ENCODE measurements around the gene HTT. TPM values are rescaled to one million over a fixed set of nuclear protein-coding genes. Genes with fewer than 3 reads are reported as not detected.
A peak's percentile ranks its signal among the peaks of the same experiment; 100 is the strongest.

The HTT gene
- total and polyA plus RNA-seq, 5 donors from 2014 or later, result 4.8 to 101 (median 6.4) TPM

DNA sequence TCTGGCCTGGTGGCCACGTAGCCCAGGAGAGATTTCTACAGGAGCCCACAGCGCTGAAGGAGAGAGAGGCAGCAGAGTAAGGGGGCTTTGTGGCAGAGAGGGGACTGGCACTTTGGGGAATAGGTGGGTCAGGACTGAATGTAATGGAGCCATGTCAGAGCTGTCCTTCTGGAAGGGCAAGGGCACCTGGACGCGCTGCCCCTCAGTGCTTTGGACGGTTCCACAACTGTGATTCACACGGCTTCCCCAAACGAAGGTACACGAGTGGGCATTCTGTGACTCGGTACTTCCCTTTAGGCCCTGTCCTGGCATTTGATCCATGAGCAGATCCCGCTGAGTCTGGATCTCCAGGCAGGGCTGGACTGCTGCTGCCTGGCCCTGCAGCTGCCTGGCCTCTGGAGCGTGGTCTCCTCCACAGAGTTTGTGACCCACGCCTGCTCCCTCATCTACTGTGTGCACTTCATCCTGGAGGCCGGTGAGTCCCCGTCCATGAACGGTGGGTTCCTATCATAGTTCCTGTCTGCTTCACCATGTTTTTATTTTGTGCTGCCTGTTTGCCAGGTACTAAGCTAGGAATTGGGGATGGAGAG lies 139.3 kb downstream of the HTT start:
- no peak for ATAC-seq (ENCODE audit: low read depth in 2 of 2)
- peaks cover 57% of the 10 kb centered on the region for H3K36me3 Mint-ChIP-seq
- Histone ChIP-seq H3K4me1 (ENCODE audit: control insufficient read depth, insufficient read depth, low read length, poor library complexity, severe bottlenecking) (no peaks in the 10 kb centered on the region), H3K9me3 (ENCODE audit: control insufficient read depth in 2 of 2, low read length in 2 of 2) (no peaks in the 10 kb centered on the region), H3K27me3 (ENCODE audit: control insufficient read depth, insufficient read depth, low read length) (no peaks in the 10 kb centered on the region), H3K36me3 (ENCODE audit: control insufficient read depth, insufficient read depth, low read length) (peaks cover 93% of the 10 kb centered on the region), H3K27ac (ENCODE audit: insufficient read depth, low read length, poor library complexity, severe bottlenecking) (no peak overlapping the region), H3K4me3 (ENCODE audit: low read depth, low read length) (no peak overlapping the region)
- H3K4me1 Mint-ChIP-seq, result peaks cover 0 to 3% (median 1%) of the 10 kb centered on the region in 4 donors
- H3K4me3 Mint-ChIP-seq, result no peak overlapping the region
- H3K27me3 Mint-ChIP-seq, result no peaks in the 10 kb centered on the region
- H3K9me3 Mint-ChIP-seq, result no peaks in the 10 kb centered on the region
- DNase-seq, result no peak
- peak overlapping the region in 1 of 3 donors; percentile 69 for H3K27ac Mint-ChIP-seq

DNA sequence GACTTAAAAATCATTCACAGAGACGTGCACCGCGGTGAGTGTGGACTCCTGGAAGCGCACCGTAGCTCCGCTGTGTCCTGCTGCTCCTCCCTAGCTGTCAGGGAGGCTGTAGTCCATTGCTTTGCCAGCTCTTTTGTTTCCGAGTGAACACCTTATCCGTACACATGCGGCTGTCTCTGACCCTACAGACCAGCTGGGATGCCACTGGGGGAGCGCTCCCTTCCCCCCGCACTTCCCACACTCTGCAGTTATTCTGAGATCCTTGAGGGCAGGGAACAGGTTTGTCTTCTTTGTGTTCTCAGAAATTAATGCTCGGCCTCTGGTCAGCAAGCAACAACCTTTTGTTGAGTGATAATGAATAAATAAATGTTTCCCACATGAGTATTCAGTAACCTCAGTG lies 140.8 kb downstream of the HTT start:
- Histone ChIP-seq H3K36me3 (ENCODE audit: control insufficient read depth, insufficient read depth, low read length) (peaks cover 93% of the 10 kb centered on the region), H3K4me3 (ENCODE audit: low read depth, low read length) (no peak overlapping the region), H3K27ac (ENCODE audit: insufficient read depth, low read length, poor library complexity, severe bottlenecking) (no peak overlapping the region), H3K4me1 (ENCODE audit: control insufficient read depth, insufficient read depth, low read length, poor library complexity, severe bottlenecking) (peaks cover 3% of the 10 kb centered on the region), H3K9me3 (ENCODE audit: control insufficient read depth in 2 of 2, low read length in 2 of 2) (no peaks in the 10 kb centered on the region), H3K27me3 (ENCODE audit: control insufficient read depth, insufficient read depth, low read length) (no peaks in the 10 kb centered on the region)
- no peak overlapping the region for H3K27ac Mint-ChIP-seq
- no peak overlapping the region for H3K4me3 Mint-ChIP-seq
- no peaks in the 10 kb centered on the region for H3K27me3 Mint-ChIP-seq
- no peak for ATAC-seq (ENCODE audit: low read depth in 2 of 2)
- no peak for DNase-seq
- no peaks in the 10 kb centered on the region for H3K9me3 Mint-ChIP-seq
- peaks cover 0 to 5% (median 2%) of the 10 kb centered on the region in 4 donors for H3K4me1 Mint-ChIP-seq
- peaks cover 47% of the 10 kb centered on the region for H3K36me3 Mint-ChIP-seq

DNA sequence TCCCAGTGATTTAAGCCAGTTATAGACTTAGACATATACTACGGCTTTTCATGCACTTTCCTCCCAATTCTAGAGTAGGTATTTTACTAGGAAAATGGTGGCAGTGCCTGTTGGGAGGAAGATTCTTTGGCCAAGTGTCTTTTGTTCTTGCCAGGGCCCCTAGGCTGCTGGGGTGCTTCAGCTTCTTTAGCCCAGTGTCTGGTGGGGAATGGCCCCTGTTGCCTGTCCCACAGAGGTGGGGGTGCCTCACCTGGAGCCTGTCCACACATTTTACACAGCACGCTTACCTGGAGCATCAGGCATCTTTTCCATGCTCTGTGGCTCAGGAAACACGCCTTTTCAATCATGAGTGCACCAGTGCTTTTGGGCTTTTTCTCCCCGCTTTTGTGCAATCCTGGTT lies 141.3 kb downstream of the HTT start:
- no peaks in the 10 kb centered on the region for H3K9me3 Mint-ChIP-seq
- no peak for ATAC-seq (ENCODE audit: low read depth in 2 of 2)
- H3K36me3 Mint-ChIP-seq, result peaks cover 43% of the 10 kb centered on the region
- H3K27me3 Mint-ChIP-seq, result no peaks in the 10 kb centered on the region
- no peak overlapping the region for H3K27ac Mint-ChIP-seq
- DNase-seq, result no peak
- peaks cover 0 to 5% (median 2%) of the 10 kb centered on the region in 4 donors for H3K4me1 Mint-ChIP-seq
- Histone ChIP-seq H3K4me3 (ENCODE audit: low read depth, low read length) (no peak overlapping the region), H3K9me3 (ENCODE audit: control insufficient read depth in 2 of 2, low read length in 2 of 2) (no peaks in the 10 kb centered on the region), H3K27me3 (ENCODE audit: control insufficient read depth, insufficient read depth, low read length) (no peaks in the 10 kb centered on the region), H3K27ac (ENCODE audit: insufficient read depth, low read length, poor library complexity, severe bottlenecking) (no peak overlapping the region), H3K4me1 (ENCODE audit: control insufficient read depth, insufficient read depth, low read length, poor library complexity, severe bottlenecking) (peaks cover 3% of the 10 kb centered on the region), H3K36me3 (ENCODE audit: control insufficient read depth, insufficient read depth, low read length) (peaks cover 93% of the 10 kb centered on the region)
- no peak overlapping the region for H3K4me3 Mint-ChIP-seq

DNA sequence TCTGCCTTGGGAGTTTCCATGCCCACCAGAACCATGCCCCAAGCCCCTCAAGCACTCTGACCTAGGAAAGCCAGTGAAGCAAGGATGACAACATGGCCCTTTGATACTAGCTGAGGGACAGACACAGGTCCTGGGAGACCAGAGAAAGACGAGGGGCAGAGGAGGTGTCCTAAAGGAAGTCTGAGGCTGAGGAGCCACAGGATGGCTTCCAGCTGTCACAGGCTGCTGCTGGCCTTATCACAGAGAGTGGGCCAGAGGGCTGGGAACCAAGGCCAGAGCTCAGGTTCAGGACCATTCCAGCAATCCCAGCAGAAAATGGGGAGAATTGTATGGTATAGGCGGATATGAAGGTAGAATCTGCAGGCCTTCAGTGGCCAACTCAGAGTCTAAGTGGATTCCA lies 142.8 kb downstream of the HTT start:
- ATAC-seq (ENCODE audit: low read depth in 2 of 2) (no peak), DNase-seq (no peak)
- H3K27me3 Mint-ChIP-seq, result no peaks in the 10 kb centered on the region
- H3K27ac ChIP-seq (ENCODE audit: insufficient read depth, low read length, poor library complexity, severe bottlenecking), result no peak overlapping the region
- peaks cover 3% of the 10 kb centered on the region for H3K4me1 ChIP-seq (ENCODE audit: control insufficient read depth, insufficient read depth, low read length, poor library complexity, severe bottlenecking)
- H3K36me3 ChIP-seq (ENCODE audit: control insufficient read depth, insufficient read depth, low read length), result peaks cover 94% of the 10 kb centered on the region
- no peaks in the 10 kb centered on the region for H3K27me3 ChIP-seq (ENCODE audit: control insufficient read depth, insufficient read depth, low read length)
- H3K4me1 Mint-ChIP-seq, result peaks cover 0 to 5% (median 2%) of the 10 kb centered on the region in 4 donors
- no peak overlapping the region for H3K4me3 ChIP-seq (ENCODE audit: low read depth, low read length)
- H3K36me3 Mint-ChIP-seq, result peaks cover 51% of the 10 kb centered on the region
- H3K9me3 ChIP-seq (ENCODE audit: control insufficient read depth in 2 of 2, low read length in 2 of 2), result no peaks in the 10 kb centered on the region
- peak overlapping the region in 1 of 3 donors; percentile 81 for H3K27ac Mint-ChIP-seq
- H3K9me3 Mint-ChIP-seq, result no peaks in the 10 kb centered on the region
- no peak overlapping the region for H3K4me3 Mint-ChIP-seq

DNA sequence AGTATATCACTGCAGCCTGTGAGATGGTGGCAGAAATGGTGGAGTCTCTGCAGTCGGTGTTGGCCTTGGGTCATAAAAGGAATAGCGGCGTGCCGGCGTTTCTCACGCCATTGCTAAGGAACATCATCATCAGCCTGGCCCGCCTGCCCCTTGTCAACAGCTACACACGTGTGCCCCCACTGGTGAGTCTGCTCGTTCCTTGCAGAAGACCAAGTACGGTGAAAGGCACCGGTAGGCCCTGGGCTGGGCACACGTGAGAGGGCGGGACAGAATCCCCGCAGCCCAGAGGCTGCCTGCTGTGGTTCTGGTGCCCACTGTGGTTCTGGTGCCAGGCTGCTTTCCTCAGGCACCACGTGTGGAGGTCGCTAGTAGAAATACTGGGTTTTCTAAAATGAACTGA lies 143.3 kb downstream of the HTT start:
- no peak overlapping the region for H3K4me3 Mint-ChIP-seq
- H3K36me3 Mint-ChIP-seq, result peaks cover 54% of the 10 kb centered on the region
- Histone ChIP-seq H3K4me1 (ENCODE audit: control insufficient read depth, insufficient read depth, low read length, poor library complexity, severe bottlenecking) (peaks cover 3% of the 10 kb centered on the region), H3K27me3 (ENCODE audit: control insufficient read depth, insufficient read depth, low read length) (no peaks in the 10 kb centered on the region), H3K36me3 (ENCODE audit: control insufficient read depth, insufficient read depth, low read length) (peaks cover 94% of the 10 kb centered on the region), H3K4me3 (ENCODE audit: low read depth, low read length) (no peak overlapping the region), H3K27ac (ENCODE audit: insufficient read depth, low read length, poor library complexity, severe bottlenecking) (no peak overlapping the region), H3K9me3 (ENCODE audit: control insufficient read depth in 2 of 2, low read length in 2 of 2) (no peaks in the 10 kb centered on the region)
- peak overlapping the region in 1 of 3 donors; percentile 81 for H3K27ac Mint-ChIP-seq
- no peaks in the 10 kb centered on the region for H3K9me3 Mint-ChIP-seq
- DNase-seq (no peak), ATAC-seq (ENCODE audit: low read depth in 2 of 2) (no peak)
- H3K27me3 Mint-ChIP-seq, result no peaks in the 10 kb centered on the region
- peaks cover 0 to 5% (median 2%) of the 10 kb centered on the region in 4 donors for H3K4me1 Mint-ChIP-seq

DNA sequence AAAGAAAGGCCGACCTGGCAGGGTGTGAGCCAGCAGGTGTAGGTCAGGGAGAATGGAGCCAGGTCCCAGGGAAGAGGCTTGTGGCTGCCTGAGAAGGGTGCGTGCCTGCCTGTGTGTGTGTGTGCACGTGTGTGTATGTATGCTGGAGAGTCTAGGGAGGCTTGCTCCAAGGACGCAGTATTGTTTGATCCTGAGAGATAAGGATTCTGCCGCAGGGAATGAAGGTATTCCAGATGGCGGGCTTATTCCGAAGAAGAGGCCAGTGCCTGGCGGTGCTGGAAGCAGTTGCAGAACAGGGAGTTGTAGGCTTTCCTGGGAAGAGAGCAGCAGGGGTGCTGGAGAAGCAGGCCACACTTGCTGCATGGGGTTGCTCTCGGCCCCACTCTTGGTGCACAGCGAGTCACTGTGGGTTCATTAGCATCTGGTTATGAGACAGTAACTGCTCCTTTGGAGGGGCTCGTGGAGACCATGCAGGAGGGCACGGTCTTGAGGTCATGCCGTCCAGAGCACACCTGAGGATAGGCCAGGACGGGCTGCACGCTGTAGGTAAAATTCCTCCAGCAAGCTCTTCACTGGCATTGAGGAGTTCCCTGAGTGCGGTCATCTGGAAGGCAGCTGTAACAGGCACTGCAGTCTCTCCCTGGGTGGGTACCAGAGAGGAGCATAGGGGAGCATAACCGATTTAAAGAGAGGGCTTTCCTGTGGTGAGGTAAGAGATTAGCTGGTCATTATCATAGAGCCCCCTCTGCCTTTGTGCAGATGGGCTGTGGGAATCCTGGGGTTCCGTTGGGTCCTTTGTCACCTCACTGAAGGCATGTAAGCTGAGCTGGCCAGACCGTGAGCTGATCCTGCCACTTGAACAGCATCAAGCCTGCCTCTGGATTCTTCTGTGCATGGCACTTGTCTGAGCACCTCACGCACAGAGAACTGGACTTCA lies 144.6 kb downstream of the HTT start:
- H3K36me3 ChIP-seq (ENCODE audit: control insufficient read depth, insufficient read depth, low read length), result peaks cover 94% of the 10 kb centered on the region
- ATAC-seq (ENCODE audit: low read depth in 2 of 2) (no peak), DNase-seq (no peak)
- H3K4me3 ChIP-seq (ENCODE audit: low read depth, low read length), result no peak overlapping the region
- Mint-ChIP-seq H3K4me3 (no peak overlapping the region), H3K27ac (peak overlapping the region; percentile 20 to 81 (median 80)), H3K9me3 (no peaks in the 10 kb centered on the region), H3K4me1 (peaks cover 0 to 5% (median 2%) of the 10 kb centered on the region in 4 donors), H3K27me3 (no peaks in the 10 kb centered on the region), H3K36me3 (peaks cover 57% of the 10 kb centered on the region)
- H3K4me1 ChIP-seq (ENCODE audit: control insufficient read depth, insufficient read depth, low read length, poor library complexity, severe bottlenecking), result peaks cover 3% of the 10 kb centered on the region
- H3K27ac ChIP-seq (ENCODE audit: insufficient read depth, low read length, poor library complexity, severe bottlenecking), result no peak overlapping the region
- H3K9me3 ChIP-seq (ENCODE audit: control insufficient read depth in 2 of 2, low read length in 2 of 2), result no peaks in the 10 kb centered on the region
- H3K27me3 ChIP-seq (ENCODE audit: control insufficient read depth, insufficient read depth, low read length), result no peaks in the 10 kb centered on the region

DNA sequence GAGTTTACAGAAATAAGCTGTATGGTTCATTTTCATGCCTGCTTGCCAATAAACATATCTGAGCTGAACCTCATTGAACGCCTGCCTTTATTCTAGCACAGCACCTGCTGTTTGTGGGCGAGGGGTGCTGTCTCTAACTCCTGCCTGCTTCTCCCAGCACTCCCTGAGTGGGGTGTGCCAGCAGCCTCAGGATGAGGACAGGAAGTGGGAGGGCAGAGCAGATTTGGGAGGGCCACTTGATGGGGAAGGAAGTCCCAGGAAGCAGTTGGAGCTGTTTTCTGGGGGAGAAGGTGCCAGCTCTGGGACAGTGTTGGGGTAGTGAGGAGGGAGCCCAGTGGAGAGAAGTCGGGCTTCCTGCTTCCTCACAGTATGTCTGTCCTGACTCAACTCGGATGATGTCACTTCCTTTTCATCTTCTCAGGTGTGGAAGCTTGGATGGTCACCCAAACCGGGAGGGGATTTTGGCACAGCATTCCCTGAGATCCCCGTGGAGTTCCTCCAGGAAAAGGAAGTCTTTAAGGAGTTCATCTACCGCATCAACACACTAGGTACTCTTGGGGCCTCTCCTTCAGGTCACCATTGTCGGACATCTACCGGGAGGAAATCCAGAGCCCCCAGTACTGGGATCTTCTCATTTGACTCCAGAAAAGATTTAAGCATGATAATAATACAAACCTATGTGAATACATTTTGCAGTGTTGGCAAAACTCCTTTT lies 145.4 kb downstream of the HTT start:
- H3K4me1 Mint-ChIP-seq, result peaks cover 0 to 5% (median 2%) of the 10 kb centered on the region in 4 donors
- Histone ChIP-seq H3K4me3 (ENCODE audit: low read depth, low read length) (no peak overlapping the region), H3K36me3 (ENCODE audit: control insufficient read depth, insufficient read depth, low read length) (peaks cover 95% of the 10 kb centered on the region), H3K27ac (ENCODE audit: insufficient read depth, low read length, poor library complexity, severe bottlenecking) (no peak overlapping the region), H3K4me1 (ENCODE audit: control insufficient read depth, insufficient read depth, low read length, poor library complexity, severe bottlenecking) (peaks cover 3% of the 10 kb centered on the region), H3K9me3 (ENCODE audit: control insufficient read depth in 2 of 2, low read length in 2 of 2) (no peaks in the 10 kb centered on the region), H3K27me3 (ENCODE audit: control insufficient read depth, insufficient read depth, low read length) (no peaks in the 10 kb centered on the region)
- no peaks in the 10 kb centered on the region for H3K9me3 Mint-ChIP-seq
- H3K27me3 Mint-ChIP-seq, result no peaks in the 10 kb centered on the region
- ATAC-seq (ENCODE audit: low read depth in 2 of 2) (no peak), DNase-seq (no peak)
- H3K27ac Mint-ChIP-seq, result peak overlapping the region in 2 of 3 donors; percentile 20 to 80
- H3K36me3 Mint-ChIP-seq, result peaks cover 57% of the 10 kb centered on the region
- H3K4me3 Mint-ChIP-seq, result no peak overlapping the region

Data from CD4-positive, CD25-positive, alpha-beta regulatory T cell (primary cell).